Type B pancreatic cell (in vitro differentiated cells): ENCODE results near the gene ZFP62. TPM values are rescaled to one million over a fixed set of nuclear protein-coding genes. Genes with fewer than 3 reads are reported as not detected.

Experiments
- DNase-seq: peaks from one replicate; pipeline ENCODE4 v3.0.0; 2021; ENCODE audit warnings: mixed read lengths; ENCODE audit not compliant: unreplicated experiment; ENCODE audit errors: extremely low spot score
- H3K27ac Mint-ChIP-seq: 2 replicates; pipeline ENCODE4 v1.8.0; 2021; ENCODE audit warnings: mild to moderate bottlenecking, mixed read lengths
- H3K27me3 Mint-ChIP-seq: 2 replicates; pipeline ENCODE4 v1.8.0; 2021; ENCODE audit warnings: mixed read lengths
- H3K36me3 Mint-ChIP-seq: 2 replicates; pipeline ENCODE4 v1.8.0; 2021; ENCODE audit warnings: mixed read lengths
- H3K4me1 Mint-ChIP-seq: one replicate; pipeline ENCODE4 v1.8.0; 2021; ENCODE audit warnings: mixed read lengths; ENCODE audit not compliant: unreplicated experiment
- H3K4me3 Mint-ChIP-seq: 2 replicates; pipeline ENCODE4 v1.8.0; 2021; ENCODE audit warnings: mild to moderate bottlenecking, mixed read lengths
- H3K9me3 Mint-ChIP-seq: 2 replicates; pipeline ENCODE4 v1.8.0; 2021; ENCODE audit warnings: mixed read lengths
- CTCF ChIP-seq: fragments of 200-600 bp; sonication (generic); conservative IDR thresholded peaks from 2 replicates; pipeline ENCODE4 v1.5.0; 2021; ENCODE audit warnings: antibody characterized with exemption, mild to moderate bottlenecking
- total RNA-seq: library from RNA; stranded (reverse); gene quantifications from 2 replicates; pipeline ENCODE4 v1.2.1, GENCODE V29; 2021; ENCODE audit warnings: low replicate concordance

ZFP62 gene
- total RNA-seq, 1 donor from 2014 or later = 49.8 TPM

- H3K27ac Mint-ChIP-seq = peak overlapping the region; percentile 29
- H3K4me1 Mint-ChIP-seq = peaks cover 71% of the 10 kb centered on the region
- DNase-seq = no peak
- H3K9me3 Mint-ChIP-seq = no peaks in the 10 kb centered on the region
- H3K27me3 Mint-ChIP-seq = no peaks in the 10 kb centered on the region
- TF ChIP-seq CTCF = no peak
- H3K36me3 Mint-ChIP-seq = no peaks in the 10 kb centered on the region
- H3K4me3 Mint-ChIP-seq = peak overlapping the region; percentile 37
Measured at GRCh38 chr5:180813420-180813819, 47.7 kb downstream of the ZFP62 start.

- Mint-ChIP-seq H3K36me3 (no peaks in the 10 kb centered on the region), H3K9me3 (no peaks in the 10 kb centered on the region)
Measured at GRCh38 chr5:180811623-180812124, 49.4 kb downstream of the ZFP62 start.

GRCh38 chr5:180810959-180811622, 50.0 kb downstream of the ZFP62 start:
- no peaks in the 10 kb centered on the region for H3K36me3 Mint-ChIP-seq
- H3K4me3 Mint-ChIP-seq = peak overlapping the region; percentile 97
- no peak for DNase-seq
- H3K4me1 Mint-ChIP-seq = peaks cover 70% of the 10 kb centered on the region
- H3K9me3 Mint-ChIP-seq = no peaks in the 10 kb centered on the region
- TF ChIP-seq CTCF = no peak
- H3K27ac Mint-ChIP-seq = peak overlapping the region; percentile 95
- H3K27me3 Mint-ChIP-seq = no peaks in the 10 kb centered on the region

More at GRCh38 chr5:180811623-180812124, 49.4 kb downstream of the ZFP62 start:
- Mint-ChIP-seq H3K4me3 (peak overlapping the region; percentile 97), H3K4me1 (peaks cover 72% of the 10 kb centered on the region), H3K27ac (peak overlapping the region; percentile 95), H3K27me3 (no peaks in the 10 kb centered on the region)
- no peak for DNase-seq
- TF ChIP-seq CTCF = no peak

- H3K27ac Mint-ChIP-seq = peak overlapping the region; percentile 95
- DNase-seq = peak; percentile 96
- no peak for TF ChIP-seq CTCF
- peak overlapping the region; percentile 97 for H3K4me3 Mint-ChIP-seq
- H3K9me3 Mint-ChIP-seq = no peaks in the 10 kb centered on the region
- peaks cover 69% of the 10 kb centered on the region for H3K4me1 Mint-ChIP-seq
- H3K27me3 Mint-ChIP-seq = no peaks in the 10 kb centered on the region
- no peaks in the 10 kb centered on the region for H3K36me3 Mint-ChIP-seq
Measured at GRCh38 chr5:180810210-180810958, 50.7 kb downstream of the ZFP62 start.

- Mint-ChIP-seq H3K4me1 (peaks cover 72% of the 10 kb centered on the region), H3K27me3 (no peaks in the 10 kb centered on the region), H3K9me3 (no peaks in the 10 kb centered on the region), H3K36me3 (peaks cover 6% of the 10 kb centered on the region), H3K4me3 (peak overlapping the region; percentile 97), H3K27ac (peak overlapping the region; percentile 95)
- DNase-seq = peak; percentile 91
- TF ChIP-seq CTCF = no peak
Measured at GRCh38 chr5:180809403-180810209, 51.5 kb downstream of the ZFP62 start.
